Measurements from ENCODE around the gene CDCA8. TPM values are rescaled to one million over a fixed set of nuclear protein-coding genes. Genes with fewer than 3 reads are reported as not detected.
"Not testable (repeated sequence)": the region's sequence is repeated elsewhere in the genome, so short reads cannot be mapped to it uniquely, and the experiment has no call there.

CDCA8 gene
- total and polyA plus RNA-seq, 2 of the 13 experiments (the other 11 are each of a cell fraction or from before 2014, with no cell fraction given) = 24.1 to 38.6 TPM

DNA sequence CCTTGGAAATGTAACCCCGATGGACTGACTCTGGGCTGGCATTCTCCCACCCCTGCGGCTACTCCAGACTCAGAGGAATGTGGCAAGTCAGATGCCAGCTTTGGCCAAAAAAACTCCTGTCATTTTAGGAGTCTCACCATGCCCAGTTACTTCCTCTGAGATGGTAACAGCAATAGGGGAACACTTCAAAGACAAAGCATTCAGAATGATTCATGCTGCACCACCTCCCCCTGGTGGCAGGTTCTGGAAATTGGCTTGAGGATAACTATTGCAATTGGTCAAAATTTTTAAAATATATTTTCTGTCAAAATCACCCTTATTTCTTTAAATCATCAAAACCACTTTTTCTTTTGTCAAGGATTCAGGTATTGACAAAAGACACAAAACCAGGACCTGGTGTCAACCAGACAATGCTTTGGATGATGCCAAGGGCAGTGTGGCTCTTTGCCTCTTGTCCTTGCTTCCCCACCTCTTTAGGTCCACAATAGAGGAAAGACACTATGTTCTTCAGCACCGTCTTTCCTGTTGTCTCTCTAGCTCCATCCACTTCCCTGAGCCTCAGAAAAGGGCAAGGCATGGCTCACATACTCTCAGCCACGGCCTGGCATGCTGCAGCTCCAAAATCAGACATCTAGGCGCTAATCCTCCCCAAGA is 9.9 kb upstream of the CDCA8 start (continued):
- TF ChIP-seq ZNF350 (CRISPR knock-in tag; IDR thresholded peaks at IDR 0.05; ENCODE audit: borderline replicate concordance, low read depth) (no peak), KMT2B (CRISPR knock-in tag; IDR thresholded peaks at IDR 0.05) (no peak), ZNF777 (CRISPR knock-in tag; IDR thresholded peaks at IDR 0.05) (no peak), STAG1 (CRISPR knock-in tag; IDR thresholded peaks at IDR 0.05) (peak; percentile 86), HOXD1 (CRISPR knock-in tag; IDR thresholded peaks at IDR 0.05) (no peak), CREB1 (IDR thresholded peaks at IDR 0.05) (no peak), CREB1 (CRISPR knock-in tag; IDR thresholded peaks at IDR 0.05) (peak; percentile 41), CTCF (CRISPR knock-in tag; IDR thresholded peaks at IDR 0.05) (peak; percentile 81), ZBTB21 (CRISPR knock-in tag; IDR thresholded peaks at IDR 0.05) (no peak)

DNA sequence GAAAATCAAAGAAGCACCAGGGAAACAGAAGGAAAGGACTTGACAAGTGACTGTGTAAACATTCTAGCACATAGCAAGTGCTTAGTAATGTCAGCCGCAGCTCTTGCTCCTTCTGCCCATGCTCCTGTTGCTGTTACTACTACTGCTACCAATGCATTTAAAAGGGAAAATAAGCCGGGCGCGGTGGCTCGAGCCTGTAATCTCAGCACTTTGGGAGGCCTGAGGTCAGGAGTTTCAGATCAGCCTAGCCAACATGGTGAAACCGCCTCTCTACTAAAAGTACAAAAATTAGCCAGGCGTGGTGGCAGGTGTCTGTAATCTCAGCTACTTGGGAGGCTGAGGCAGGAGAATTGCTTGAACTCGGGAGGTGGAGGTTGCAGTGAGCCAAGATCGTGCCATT is 8.1 kb upstream of the CDCA8 start:
- POLR2A ChIA-PET; H3K4me2 ChIP-seq (ENCODE audit: low read depth, low read length); FAIRE-seq; H4K20me1 ChIP-seq (ENCODE audit: insufficient read depth, low read length); DNase-seq (ENCODE audit: low spot score); H3K9ac ChIP-seq (ENCODE audit: insufficient read depth, low read depth, low read length); H2AFZ ChIP-seq (ENCODE audit: low read length); H3K9me3 ChIP-seq (ENCODE audit: low read length); H3K4me3 ChIP-seq (replicated peaks in 1 of 3; ENCODE audit: insufficient read depth in 1 of 3, low read depth in 2 of 3, low read length in 3 of 3); H3K27me3 ChIP-seq (ENCODE audit: control insufficient read depth in 1 of 2, insufficient read depth in 2 of 2, low read length in 2 of 2); ATAC-seq; H3K79me2 ChIP-seq (ENCODE audit: insufficient read depth, low read length); H3K4me1 ChIP-seq (ENCODE audit: insufficient read depth, low read length); BruUV-seq (replicated peaks); intact Hi-C loops (cut with micrococcal nuclease; ENCODE audit: unreplicated experiment); H3K27ac ChIP-seq (ENCODE audit: extremely low read length, insufficient read depth, low read length): not testable (repeated sequence)
- WGBS (ENCODE audit: low lambda C conversion rate) = 94% methylated on average over 9 of the region's 9 CpGs
- CTCF ChIA-PET (ENCODE audit: low intra/inter-chr PET ratio, low total read pairs) = interaction anchor here (5.1 kb wide), 1 partner anchor 80 kb away, joined by 56 read pairs; no protein-coding TSS in a partner anchor
- in situ Hi-C loops (cut with HindIII; ENCODE audit: extremely low pct_ligation_motif_present, low pct_unique_long_range_greater_than_20kb) = loop anchor here (5.0 kb wide), 1 partner anchor 227 kb away; no protein-coding TSS in a partner anchor
- peaks cover 9 to 32% of the 10 kb centered on the region in 2 experiments for H3K36me3 ChIP-seq (replicated peaks in 1 of 2; ENCODE audit: control insufficient read depth in 1 of 2, insufficient read depth in 2 of 2, low read length in 2 of 2)

All from HepG2 (cell line).